ENCODE results near the gene TRIP10. TPM values are rescaled to one million over a fixed set of nuclear protein-coding genes. Genes with fewer than 3 reads are reported as not detected.

TRIP10 gene
- polyA plus RNA-seq, 3 donors from 2014 or later = 0.86 to 1.5 TPM; not detected in 1

- DNase-seq = no peak
- Mint-ChIP-seq H3K4me1 (peaks cover 20 to 22% of the 10 kb centered on the region in 2 donors), H3K9me3 (peaks cover 0 to 1% (median 0%) of the 10 kb centered on the region in 6 donors), H3K4me3 (no peak overlapping the region), H3K27me3 (ENCODE audit: low read depth in 3 of 3) (peaks cover 2 to 6% (median 6%) of the 10 kb centered on the region in 3 donors), H3K27ac (peak overlapping the region in 1 of 6 donors; percentile 45), H3K36me3 (no peaks in the 10 kb centered on the region)
Observed at GRCh38 chr19:6714749-6715555, 24.5 kb upstream of the TRIP10 start.

DNA sequence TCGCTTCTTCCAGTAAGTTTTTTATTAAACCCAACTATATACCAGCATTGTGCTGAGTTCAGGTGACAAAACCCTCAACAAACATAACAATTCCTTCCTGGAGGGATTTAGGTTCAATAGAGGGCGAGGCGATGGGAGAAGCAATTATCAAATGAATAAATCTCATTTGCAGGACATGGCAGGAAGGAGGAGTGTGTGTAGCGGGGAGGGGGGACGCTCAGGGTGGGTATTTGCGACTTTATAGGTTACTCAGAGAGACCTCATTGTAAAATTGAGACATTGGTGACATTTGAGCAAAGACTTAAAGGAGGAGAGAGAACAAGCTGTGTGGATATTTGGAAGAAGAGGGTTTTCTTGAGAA lies 22.9 kb upstream of the TRIP10 start:
- no peaks in the 10 kb centered on the region for H3K9me3 Mint-ChIP-seq
- H3K4me1 Mint-ChIP-seq = peaks cover 9 to 10% of the 10 kb centered on the region in 2 donors
- no peaks in the 10 kb centered on the region for H3K36me3 Mint-ChIP-seq
- DNase-seq = no peak
- no peak overlapping the region for H3K4me3 Mint-ChIP-seq
- peaks cover 1 to 8% (median 2%) of the 10 kb centered on the region in 3 donors for H3K27me3 Mint-ChIP-seq (ENCODE audit: low read depth in 3 of 3)
- H3K27ac Mint-ChIP-seq = no peak overlapping the region

GRCh38 chr19:6717036-6717435 lies 22.4 kb upstream of the TRIP10 start:
- Mint-ChIP-seq H3K4me3 (no peak overlapping the region), H3K27ac (peak overlapping the region in 1 of 6 donors; percentile 26), H3K9me3 (no peaks in the 10 kb centered on the region), H3K27me3 (ENCODE audit: low read depth in 3 of 3) (peaks cover 1 to 8% (median 2%) of the 10 kb centered on the region in 3 donors), H3K36me3 (no peaks in the 10 kb centered on the region), H3K4me1 (peaks cover 9 to 14% of the 10 kb centered on the region in 2 donors)
- DNase-seq = no peak

DNA sequence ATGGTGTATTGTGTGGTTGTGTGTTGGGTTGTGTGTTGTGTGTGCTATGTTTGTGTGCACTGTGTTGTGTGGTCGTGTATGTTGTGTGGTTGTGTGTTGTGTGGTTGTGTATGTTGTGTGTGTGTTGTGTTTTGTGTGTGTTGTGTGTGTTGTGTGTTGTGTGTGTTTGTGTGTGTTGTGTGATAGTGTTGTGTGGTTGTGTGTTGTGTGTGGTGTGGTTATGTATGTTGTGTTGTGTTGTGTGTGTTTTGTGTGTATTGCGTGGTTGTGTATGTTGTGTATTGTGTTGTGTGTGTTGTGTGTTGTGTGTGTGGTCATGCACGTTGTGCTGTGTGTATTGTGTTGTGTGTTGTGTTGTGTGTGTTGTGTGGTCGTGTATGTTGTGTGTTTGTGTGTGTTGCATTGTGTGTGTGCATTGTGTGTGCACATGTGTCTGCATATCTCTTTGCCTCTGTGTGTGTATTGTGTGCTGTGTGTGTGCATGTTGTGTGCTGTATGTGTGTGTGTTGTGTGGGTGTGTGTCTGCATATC lies 22.0 kb upstream of the TRIP10 start:
- no peaks in the 10 kb centered on the region for H3K9me3 Mint-ChIP-seq
- peaks cover 11 to 19% of the 10 kb centered on the region in 2 donors for H3K4me1 Mint-ChIP-seq
- no peak for DNase-seq
- no peak overlapping the region for H3K4me3 Mint-ChIP-seq
- peaks cover 1 to 8% (median 2%) of the 10 kb centered on the region in 3 donors for H3K27me3 Mint-ChIP-seq (ENCODE audit: low read depth in 3 of 3)
- H3K27ac Mint-ChIP-seq = peak overlapping the region in 2 of 6 donors; percentile 64 to 76
- H3K36me3 Mint-ChIP-seq = no peaks in the 10 kb centered on the region

- Mint-ChIP-seq H3K36me3 (no peaks in the 10 kb centered on the region), H3K27me3 (ENCODE audit: low read depth in 3 of 3) (peaks cover 1 to 8% (median 2%) of the 10 kb centered on the region in 3 donors), H3K9me3 (no peaks in the 10 kb centered on the region), H3K4me3 (no peak overlapping the region), H3K27ac (no peak overlapping the region), H3K4me1 (peaks cover 15 to 24% of the 10 kb centered on the region in 2 donors)
- no peak for DNase-seq
Observed at GRCh38 chr19:6718111-6718740, 21.3 kb upstream of the TRIP10 start.

DNA sequence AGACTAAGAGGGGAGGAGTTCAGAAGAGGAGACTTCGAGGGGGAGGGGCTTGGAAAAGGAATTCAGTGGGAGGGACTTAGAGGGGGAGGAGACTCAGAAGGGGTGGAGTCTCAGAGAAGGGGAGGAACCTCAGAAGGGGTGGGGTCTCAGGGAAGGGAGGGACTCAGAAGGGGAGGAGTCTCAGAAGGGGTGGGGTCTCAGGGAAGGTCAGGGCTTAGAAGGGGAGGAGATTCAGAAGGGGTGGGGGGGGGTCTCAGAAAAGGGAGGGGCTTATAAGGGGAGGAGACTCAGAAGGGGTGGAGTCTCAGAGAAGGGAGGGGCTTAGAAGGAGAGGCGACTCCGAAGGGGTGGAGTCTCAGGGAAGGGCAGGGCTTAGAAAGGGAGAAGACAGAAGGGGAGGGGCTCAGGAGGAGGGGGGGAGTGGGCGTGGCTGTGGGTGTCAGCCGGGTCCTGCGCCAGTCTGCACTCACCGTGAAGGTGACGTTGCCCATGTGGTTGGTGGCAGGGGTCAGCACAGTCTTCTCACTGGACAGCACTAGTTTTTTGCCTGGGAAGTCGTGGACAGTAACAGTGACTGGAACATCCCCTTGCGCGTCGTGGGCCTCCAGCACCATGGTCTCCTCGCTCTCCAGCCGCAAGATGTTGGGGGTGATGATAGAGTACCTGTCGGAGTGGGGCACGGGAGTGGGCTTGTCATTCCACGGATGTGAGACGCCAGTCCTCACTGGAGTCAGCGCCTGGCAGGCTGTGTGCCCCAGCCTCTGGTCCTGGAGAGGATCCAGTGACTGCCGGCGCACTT lies 20.5 kb upstream of the TRIP10 start:
- H3K4me3 Mint-ChIP-seq = no peak overlapping the region
- H3K27ac Mint-ChIP-seq = no peak overlapping the region

GRCh38 chr19:6719540-6719861 lies 20.0 kb upstream of the TRIP10 start:
- no peak for DNase-seq
- no peaks in the 10 kb centered on the region for H3K9me3 Mint-ChIP-seq
- H3K4me1 Mint-ChIP-seq = peaks cover 20 to 31% of the 10 kb centered on the region in 2 donors
- H3K27ac Mint-ChIP-seq = peak overlapping the region in 1 of 6 donors; percentile 41
- H3K4me3 Mint-ChIP-seq = no peak overlapping the region
- H3K36me3 Mint-ChIP-seq = no peaks in the 10 kb centered on the region
- peaks cover 1 to 8% (median 2%) of the 10 kb centered on the region in 3 donors for H3K27me3 Mint-ChIP-seq (ENCODE audit: low read depth in 3 of 3)

More for the DNA sequence above, 20.5 kb upstream of the TRIP10 start:
- Mint-ChIP-seq H3K9me3 (no peaks in the 10 kb centered on the region), H3K36me3 (no peaks in the 10 kb centered on the region), H3K27me3 (ENCODE audit: low read depth in 3 of 3) (peaks cover 1 to 8% (median 2%) of the 10 kb centered on the region in 3 donors), H3K4me1 (peaks cover 19 to 31% of the 10 kb centered on the region in 2 donors)
- DNase-seq = peak; percentile 29 to 43 (median 33)

- H3K36me3 Mint-ChIP-seq = no peaks in the 10 kb centered on the region
- DNase-seq = no peak
- H3K4me3 Mint-ChIP-seq = no peak overlapping the region
- no peaks in the 10 kb centered on the region for H3K9me3 Mint-ChIP-seq
- H3K27ac Mint-ChIP-seq = peak overlapping the region in 1 of 6 donors; percentile 2
- peaks cover 23 to 31% of the 10 kb centered on the region in 2 donors for H3K4me1 Mint-ChIP-seq
- H3K27me3 Mint-ChIP-seq (ENCODE audit: low read depth in 3 of 3) = peaks cover 1 to 8% (median 2%) of the 10 kb centered on the region in 3 donors
Observed at GRCh38 chr19:6719992-6720368, 19.5 kb upstream of the TRIP10 start.

- Mint-ChIP-seq H3K36me3 (no peaks in the 10 kb centered on the region), H3K4me1 (peaks cover 26 to 31% of the 10 kb centered on the region in 2 donors), H3K27ac (peak within 1 kb of the TSS in 3 of 6 donors; percentile 2 to 45 (median 41)), H3K9me3 (no peaks in the 10 kb centered on the region), H3K4me3 (no peak within 1 kb of the TSS), H3K27me3 (ENCODE audit: low read depth in 3 of 3) (peaks cover 4 to 8% (median 4%) of the 10 kb centered on the region in 3 donors)
- DNase-seq = no peak
Observed at GRCh38 chr19:6720369-6721137, 18.9 kb upstream of the TRIP10 start, which contains the start of gene C3. Gene C3 (minus strand): TSS chr19:6720650. CDS start chr19:6720589, 61 bp downstream.

- no peaks in the 10 kb centered on the region for H3K36me3 Mint-ChIP-seq
- no peak for DNase-seq
- no peaks in the 10 kb centered on the region for H3K9me3 Mint-ChIP-seq
- peaks cover 27 to 31% of the 10 kb centered on the region in 2 donors for H3K4me1 Mint-ChIP-seq
- no peak overlapping the region for H3K4me3 Mint-ChIP-seq
- H3K27me3 Mint-ChIP-seq (ENCODE audit: low read depth in 3 of 3) = peaks cover 4 to 8% (median 4%) of the 10 kb centered on the region in 3 donors
- H3K27ac Mint-ChIP-seq = peak overlapping the region in 1 of 6 donors; percentile 45
Observed at GRCh38 chr19:6721138-6721474, 18.4 kb upstream of the TRIP10 start.

DNA sequence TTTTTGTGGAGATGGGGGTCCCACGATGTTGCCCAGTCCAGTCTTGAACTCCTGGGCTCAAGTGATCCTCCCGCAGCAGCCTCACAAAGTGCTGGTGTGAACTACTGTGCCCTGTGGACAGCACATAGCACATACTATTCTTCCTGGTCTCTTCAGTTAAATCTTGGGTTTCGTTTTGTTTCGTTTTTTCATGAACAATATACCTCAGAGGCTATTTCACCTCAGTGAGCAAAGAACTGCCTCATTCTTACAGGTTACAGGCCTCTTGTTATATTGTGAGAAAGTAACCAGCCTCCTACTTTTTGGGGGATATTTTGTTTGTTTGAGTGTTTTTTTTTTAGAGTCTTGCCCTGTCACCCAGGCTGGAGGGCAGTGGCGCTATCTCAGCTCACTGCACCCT lies 17.7 kb upstream of the TRIP10 start:
- Mint-ChIP-seq H3K36me3 (no peaks in the 10 kb centered on the region), H3K9me3 (no peaks in the 10 kb centered on the region), H3K27ac (peak overlapping the region in 2 of 6 donors; percentile 26 to 49), H3K4me3 (no peak overlapping the region), H3K27me3 (ENCODE audit: low read depth in 3 of 3) (peaks cover 4 to 8% (median 4%) of the 10 kb centered on the region in 3 donors), H3K4me1 (peaks cover 27 to 31% of the 10 kb centered on the region in 2 donors)
- no peak for DNase-seq

- Mint-ChIP-seq H3K27me3 (ENCODE audit: low read depth in 3 of 3) (peaks cover 2 to 6% (median 4%) of the 10 kb centered on the region in 3 donors), H3K36me3 (no peaks in the 10 kb centered on the region), H3K27ac (no peak overlapping the region), H3K4me1 (peaks cover 19 to 24% of the 10 kb centered on the region in 2 donors), H3K4me3 (peak overlapping the region in 1 of 5 donors; percentile 6), H3K9me3 (no peaks in the 10 kb centered on the region)
- no peak for DNase-seq
Observed at GRCh38 chr19:6723108-6723618, 16.3 kb upstream of the TRIP10 start.

GRCh38 chr19:6723738-6724137 lies 15.7 kb upstream of the TRIP10 start:
- peaks cover 2 to 4% (median 4%) of the 10 kb centered on the region in 3 donors for H3K27me3 Mint-ChIP-seq (ENCODE audit: low read depth in 3 of 3)
- no peaks in the 10 kb centered on the region for H3K36me3 Mint-ChIP-seq
- no peaks in the 10 kb centered on the region for H3K9me3 Mint-ChIP-seq
- H3K27ac Mint-ChIP-seq = peak overlapping the region in 3 of 6 donors; percentile 53 to 68 (median 66)
- DNase-seq = peak; percentile 11 to 31 (median 26)
- H3K4me1 Mint-ChIP-seq = peaks cover 18 to 24% of the 10 kb centered on the region in 2 donors
- H3K4me3 Mint-ChIP-seq = peak overlapping the region in 1 of 5 donors; percentile 46

All from immature natural killer cell (primary cell).